Right atrium auricular region (tissue), 2 donors: ENCODE data around the gene MAGI3. TPM values are rescaled to one million over a fixed set of nuclear protein-coding genes. Genes with fewer than 3 reads are reported as not detected.

Experiments
- DNase-seq: peaks from one replicate; pipeline ENCODE4 v3.0.0-alpha.2; 2019; ENCODE audit warnings: low spot score
- H3K27ac ChIP-seq, 2 donors: fragments of 200-600 bp; sonication (generic); 1 replicate in 1 of 2; 2 replicates in 1 of 2; pipeline ENCODE4 v1.5.1; 2016 to 2019
- H3K27me3 ChIP-seq, 2 donors: fragments of 200-600 bp; sonication (generic); one replicate each; pipeline versions ENCODE4 v1.5.1 to v1.6.0; 2017 to 2019
- H3K36me3 ChIP-seq: fragments of 200-600 bp; sonication (generic); one replicate; pipeline ENCODE4 v1.5.1; 2016
- H3K4me1 ChIP-seq, 2 donors: fragments of 200-600 bp; sonication (generic); one replicate each; pipeline versions ENCODE4 v1.5.1 to v1.6.0; 2017 to 2019
- H3K4me3 ChIP-seq, 2 donors: fragments of 200-600 bp; sonication (generic); 1 replicate in 1 of 2; 2 replicates in 1 of 2; pipeline ENCODE4 v1.5.1; 2017 to 2019; ENCODE audit warnings: mild to moderate bottlenecking in 1 of 2, moderate library complexity in 1 of 2
- H3K9me3 ChIP-seq, 2 donors: fragments of 200-600 bp; sonication (generic); one replicate each; pipeline ENCODE4 v1.5.1; 2019
- total RNA-seq, 2 donors: library from RNA; depleted of rRNA; stranded (reverse); fragments of >200 nt; gene quantifications; one replicate each; pipeline ENCODE4 v1.1.0, GENCODE V29; 2016
- TF ChIP-seq, protein P1 (sequence below), 2 donors: fragments of 200-600 bp; sonication (generic); IDR thresholded peaks; one replicate each; pipeline ENCODE4 v1.5.1; 2019; ENCODE audit warnings: antibody characterized with exemption in 2 of 2

Gene MAGI3
- total RNA-seq, 2 donors from 2014 or later: 6.4 to 6.6 TPM

DNA sequence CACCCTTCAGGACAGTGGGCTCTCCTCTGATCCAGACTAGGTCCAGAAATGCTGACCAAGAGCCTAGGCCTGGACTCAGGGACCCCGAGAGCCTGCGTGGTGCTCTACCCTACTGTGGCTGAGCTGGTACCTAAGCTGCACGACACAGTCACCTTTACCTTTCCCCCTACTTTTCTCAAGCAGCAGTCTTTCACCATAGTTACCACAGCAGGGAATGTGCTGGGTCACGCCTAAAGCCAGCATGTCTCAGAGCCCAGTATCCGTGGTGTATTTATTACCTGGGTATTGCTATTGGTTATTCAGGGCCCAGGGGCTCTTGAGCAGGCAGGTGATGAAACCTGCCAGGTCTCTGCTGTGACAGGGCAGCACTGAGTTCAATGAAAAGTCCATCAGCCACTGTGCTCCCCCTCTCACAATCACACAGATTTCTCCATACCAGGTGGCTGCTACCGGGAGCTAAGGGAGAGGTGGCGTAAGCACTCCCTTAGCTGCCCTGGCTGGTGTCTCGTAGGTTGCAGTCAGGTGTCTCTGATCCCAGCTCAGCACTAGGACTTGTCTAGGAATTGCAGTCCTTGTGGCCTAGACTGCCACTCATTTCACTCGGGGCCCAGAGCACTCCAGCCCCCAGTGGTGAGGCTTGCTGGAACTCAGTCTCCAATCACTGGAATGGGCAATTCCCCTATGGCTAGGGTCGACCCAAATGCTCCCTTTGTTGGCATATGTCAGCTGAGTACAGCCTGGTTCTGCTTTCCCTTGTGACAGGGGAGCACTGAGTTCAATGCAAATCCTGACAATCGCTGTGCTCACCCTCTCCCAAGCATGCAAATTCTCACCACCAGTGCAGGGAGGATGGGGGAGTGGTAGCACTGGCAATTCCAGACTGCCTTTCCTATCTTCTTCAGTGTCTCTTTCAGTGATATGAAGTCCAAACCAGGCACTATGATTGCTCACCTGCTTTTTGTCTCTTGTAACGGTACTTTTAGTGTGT lies 240.3 kb downstream of the MAGI3 start:
- Histone ChIP-seq H3K27me3 (no peaks in the 10 kb centered on the region), H3K9me3 (peaks cover 0 to 33% of the 10 kb centered on the region in 2 donors), H3K4me1 (no peaks in the 10 kb centered on the region), H3K36me3 (no peaks in the 10 kb centered on the region), H3K27ac (no peak overlapping the region), H3K4me3 (no peak overlapping the region)
- TF ChIP-seq, protein P1, sequence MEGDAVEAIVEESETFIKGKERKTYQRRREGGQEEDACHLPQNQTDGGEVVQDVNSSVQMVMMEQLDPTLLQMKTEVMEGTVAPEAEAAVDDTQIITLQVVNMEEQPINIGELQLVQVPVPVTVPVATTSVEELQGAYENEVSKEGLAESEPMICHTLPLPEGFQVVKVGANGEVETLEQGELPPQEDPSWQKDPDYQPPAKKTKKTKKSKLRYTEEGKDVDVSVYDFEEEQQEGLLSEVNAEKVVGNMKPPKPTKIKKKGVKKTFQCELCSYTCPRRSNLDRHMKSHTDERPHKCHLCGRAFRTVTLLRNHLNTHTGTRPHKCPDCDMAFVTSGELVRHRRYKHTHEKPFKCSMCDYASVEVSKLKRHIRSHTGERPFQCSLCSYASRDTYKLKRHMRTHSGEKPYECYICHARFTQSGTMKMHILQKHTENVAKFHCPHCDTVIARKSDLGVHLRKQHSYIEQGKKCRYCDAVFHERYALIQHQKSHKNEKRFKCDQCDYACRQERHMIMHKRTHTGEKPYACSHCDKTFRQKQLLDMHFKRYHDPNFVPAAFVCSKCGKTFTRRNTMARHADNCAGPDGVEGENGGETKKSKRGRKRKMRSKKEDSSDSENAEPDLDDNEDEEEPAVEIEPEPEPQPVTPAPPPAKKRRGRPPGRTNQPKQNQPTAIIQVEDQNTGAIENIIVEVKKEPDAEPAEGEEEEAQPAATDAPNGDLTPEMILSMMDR (IDR thresholded peaks at IDR 0.05): no peak
- DNase-seq: no peak

DNA sequence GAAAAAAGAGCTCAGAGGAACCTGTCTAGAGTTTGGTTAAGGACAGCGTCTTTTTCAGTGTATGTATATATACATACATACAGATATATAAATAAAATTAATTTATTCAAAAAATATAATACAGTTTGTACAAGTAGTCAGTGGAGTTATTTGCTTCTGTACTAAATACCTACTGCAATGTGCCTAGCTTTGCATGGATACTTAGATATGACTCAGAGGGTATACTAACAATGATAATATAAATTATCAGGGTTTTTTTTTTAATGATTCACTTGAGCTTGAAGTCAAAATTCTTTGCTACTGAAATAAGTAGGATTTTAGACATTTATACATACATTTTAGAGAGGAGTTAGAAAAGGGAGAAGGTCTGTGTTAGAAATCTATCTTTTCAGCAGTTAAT lies 251.1 kb downstream of the MAGI3 start:
- Histone ChIP-seq H3K9me3 (no peaks in the 10 kb centered on the region), H3K4me3 (no peak overlapping the region), H3K27me3 (no peaks in the 10 kb centered on the region), H3K4me1 (no peaks in the 10 kb centered on the region), H3K36me3 (peaks cover 6% of the 10 kb centered on the region), H3K27ac (no peak overlapping the region)
- TF ChIP-seq, protein P1 (IDR thresholded peaks at IDR 0.05): no peak
- DNase-seq: no peak

DNA sequence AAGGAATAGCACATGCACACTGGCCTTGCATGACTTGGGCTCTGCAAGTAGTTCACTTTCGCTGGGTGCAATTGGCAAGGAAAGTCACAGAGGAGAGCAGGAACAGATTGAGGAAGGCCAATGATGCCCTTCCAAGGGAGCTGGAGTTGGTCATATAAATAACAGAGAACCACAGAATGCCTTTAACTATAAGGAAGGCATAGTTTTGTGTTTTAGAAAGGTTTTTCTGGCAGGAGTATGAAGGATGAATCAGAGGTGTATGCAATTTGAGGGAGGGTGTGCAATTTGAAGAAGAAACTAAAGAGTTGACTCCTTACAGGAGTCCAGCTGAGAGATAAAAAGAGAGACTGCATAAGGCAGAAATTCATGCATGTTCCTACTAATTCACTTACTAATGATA lies 256.8 kb downstream of the MAGI3 start:
- Histone ChIP-seq H3K4me3 (no peak overlapping the region), H3K9me3 (no peaks in the 10 kb centered on the region), H3K36me3 (peaks cover 2% of the 10 kb centered on the region), H3K27me3 (no peaks in the 10 kb centered on the region), H3K4me1 (no peaks in the 10 kb centered on the region), H3K27ac (no peak overlapping the region)
- no peak for DNase-seq
- TF ChIP-seq, protein P1 (IDR thresholded peaks at IDR 0.05): no peak

DNA sequence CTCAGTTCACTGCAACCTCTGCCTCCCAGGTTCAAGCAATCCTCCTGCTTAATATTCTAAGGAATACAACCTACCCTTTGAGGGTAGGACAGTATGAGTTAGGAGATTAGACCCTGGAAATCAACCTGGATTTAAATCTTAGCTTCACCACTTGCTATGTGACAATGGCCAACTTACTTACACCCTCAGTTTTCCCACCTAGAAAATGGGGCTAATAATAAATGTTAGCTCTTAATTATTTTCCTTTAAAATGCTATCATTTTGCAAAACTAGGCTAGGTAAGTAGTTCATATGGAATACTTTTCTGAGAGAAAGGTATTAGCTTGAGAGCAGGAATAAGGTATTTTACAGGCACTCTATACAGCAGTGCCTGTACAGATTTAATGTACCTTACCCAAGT lies 258.2 kb downstream of the MAGI3 start:
- no peaks in the 10 kb centered on the region for H3K27me3 ChIP-seq
- no peak for DNase-seq
- no peaks in the 10 kb centered on the region for H3K36me3 ChIP-seq
- no peak overlapping the region for H3K27ac ChIP-seq
- H3K4me3 ChIP-seq: no peak overlapping the region
- TF ChIP-seq, protein P1 (IDR thresholded peaks at IDR 0.05): no peak
- no peaks in the 10 kb centered on the region for H3K9me3 ChIP-seq
- no peaks in the 10 kb centered on the region for H3K4me1 ChIP-seq

DNA sequence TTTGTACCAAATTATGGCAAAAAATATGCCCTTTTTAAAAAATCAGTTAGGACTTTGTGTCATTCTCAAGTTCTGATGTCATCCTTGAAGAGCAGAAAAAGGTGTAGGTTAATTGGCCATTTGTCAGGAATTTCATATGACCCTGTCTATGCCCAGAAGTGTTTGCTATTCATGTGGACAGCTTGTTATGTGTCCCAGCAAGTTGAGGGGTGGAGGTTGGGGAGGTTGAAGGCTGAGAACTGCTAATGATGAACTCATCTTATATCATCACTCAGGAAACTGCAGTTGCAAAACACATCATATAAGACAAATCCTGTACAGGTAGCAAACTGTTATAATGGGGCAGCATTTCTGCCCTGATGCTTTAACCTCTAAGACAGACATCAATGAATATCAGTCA lies 262.5 kb downstream of the MAGI3 start:
- Histone ChIP-seq H3K27me3 (no peaks in the 10 kb centered on the region), H3K36me3 (peaks cover 7% of the 10 kb centered on the region), H3K9me3 (no peaks in the 10 kb centered on the region)

More for the DNA sequence above, 262.5 kb downstream of the MAGI3 start:
- TF ChIP-seq, protein P1 (IDR thresholded peaks at IDR 0.05): no peak
- Histone ChIP-seq H3K27ac (no peak overlapping the region), H3K4me1 (no peaks in the 10 kb centered on the region), H3K4me3 (no peak overlapping the region)
- no peak for DNase-seq
